Measurements from ENCODE around the gene CDKN1A.
"Not testable (repeated sequence)": the region's sequence is repeated elsewhere in the genome, so short reads cannot be mapped to it uniquely, and the experiment has no call there.

Gene CDKN1A

DNA sequence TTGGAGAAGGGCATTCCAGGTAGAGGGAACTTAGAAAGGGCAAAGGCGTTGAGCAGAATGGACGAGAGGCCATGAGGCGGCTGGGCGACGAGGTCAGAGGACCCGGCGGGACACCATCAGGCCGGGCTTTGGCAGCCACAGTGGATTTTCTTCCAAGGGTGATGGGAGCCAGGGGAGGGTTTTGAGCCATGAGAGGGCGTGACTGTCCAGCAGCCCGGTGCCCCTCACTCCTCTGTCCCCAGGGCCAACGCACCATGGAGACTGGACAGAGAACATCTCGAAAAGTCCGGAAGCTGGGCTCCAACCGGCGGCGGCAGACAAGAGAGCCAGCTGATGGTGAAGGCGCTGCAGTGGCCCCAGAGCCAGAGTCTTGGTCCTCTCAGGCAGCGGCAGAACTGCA, 25.5 kb downstream of the CDKN1A start:
- TF ChIP-seq, protein P1, sequence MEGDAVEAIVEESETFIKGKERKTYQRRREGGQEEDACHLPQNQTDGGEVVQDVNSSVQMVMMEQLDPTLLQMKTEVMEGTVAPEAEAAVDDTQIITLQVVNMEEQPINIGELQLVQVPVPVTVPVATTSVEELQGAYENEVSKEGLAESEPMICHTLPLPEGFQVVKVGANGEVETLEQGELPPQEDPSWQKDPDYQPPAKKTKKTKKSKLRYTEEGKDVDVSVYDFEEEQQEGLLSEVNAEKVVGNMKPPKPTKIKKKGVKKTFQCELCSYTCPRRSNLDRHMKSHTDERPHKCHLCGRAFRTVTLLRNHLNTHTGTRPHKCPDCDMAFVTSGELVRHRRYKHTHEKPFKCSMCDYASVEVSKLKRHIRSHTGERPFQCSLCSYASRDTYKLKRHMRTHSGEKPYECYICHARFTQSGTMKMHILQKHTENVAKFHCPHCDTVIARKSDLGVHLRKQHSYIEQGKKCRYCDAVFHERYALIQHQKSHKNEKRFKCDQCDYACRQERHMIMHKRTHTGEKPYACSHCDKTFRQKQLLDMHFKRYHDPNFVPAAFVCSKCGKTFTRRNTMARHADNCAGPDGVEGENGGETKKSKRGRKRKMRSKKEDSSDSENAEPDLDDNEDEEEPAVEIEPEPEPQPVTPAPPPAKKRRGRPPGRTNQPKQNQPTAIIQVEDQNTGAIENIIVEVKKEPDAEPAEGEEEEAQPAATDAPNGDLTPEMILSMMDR (conservative IDR thresholded peaks at IDR 0.05; ENCODE audit: low read length) = no peak
- no peak for DNase-seq (ENCODE audit: low read depth)
- no peak overlapping the region for H3K4me3 ChIP-seq (ENCODE audit: low read length)

DNA sequence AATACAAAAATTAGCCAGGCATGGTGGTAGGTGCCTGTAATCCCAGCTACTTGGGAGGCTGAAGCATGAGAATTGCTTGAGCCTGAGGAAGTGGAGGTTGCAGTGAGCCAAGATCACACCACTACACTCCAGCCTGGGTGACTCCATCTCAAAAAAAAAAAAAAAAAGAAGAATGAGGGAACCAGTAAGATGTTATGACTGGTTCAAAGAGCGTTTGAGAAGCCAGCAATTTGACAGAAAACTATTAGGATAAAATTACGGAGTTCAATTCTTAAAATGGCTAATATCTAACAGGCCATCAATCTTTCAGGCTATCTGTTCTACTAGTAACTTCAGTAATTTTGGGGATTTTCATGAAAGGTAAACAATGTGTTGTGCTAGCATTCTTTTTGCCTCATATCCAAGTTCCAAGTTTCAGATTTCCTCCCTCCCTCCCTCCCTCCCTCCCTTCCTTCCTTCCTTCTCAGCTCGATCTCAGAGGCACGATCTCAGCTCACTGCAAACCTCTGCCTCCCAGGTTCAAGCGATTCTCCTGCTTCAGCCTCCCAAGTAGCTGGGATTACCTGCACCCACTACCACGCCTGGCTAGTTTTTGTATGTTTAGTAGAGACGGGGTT, 26.6 kb downstream of the CDKN1A start:
- H3K4me3 ChIP-seq (ENCODE audit: low read length) = not testable (repeated sequence)

DNA sequence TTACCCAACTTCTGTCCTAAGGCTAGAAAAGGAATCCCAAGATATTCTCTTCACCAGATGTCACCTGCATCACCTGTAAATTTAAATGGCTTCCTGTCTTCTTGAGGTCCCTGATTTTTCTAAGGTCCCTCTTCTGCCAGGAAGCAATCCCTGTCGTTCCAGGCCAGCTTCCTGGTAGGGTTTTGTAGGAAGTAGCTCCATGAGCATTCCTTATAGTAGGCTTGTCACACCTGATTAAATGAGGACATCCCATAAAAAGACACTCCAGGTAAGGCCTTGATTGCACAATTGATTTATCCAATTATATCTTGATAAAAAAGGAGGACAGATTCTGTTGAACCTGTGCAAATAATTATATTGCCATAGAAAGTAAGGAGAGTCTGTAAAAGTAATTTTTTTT, 27.8 kb downstream of the CDKN1A start:
- DNase-seq (ENCODE audit: low read depth) = no peak
- no peak overlapping the region for H3K4me3 ChIP-seq (ENCODE audit: low read length)
- TF ChIP-seq, protein P1 (conservative IDR thresholded peaks at IDR 0.05; ENCODE audit: low read length) = no peak

More for the DNA sequence above, 26.6 kb downstream of the CDKN1A start:
- DNase-seq (ENCODE audit: low read depth) = not testable (repeated sequence)

DNA sequence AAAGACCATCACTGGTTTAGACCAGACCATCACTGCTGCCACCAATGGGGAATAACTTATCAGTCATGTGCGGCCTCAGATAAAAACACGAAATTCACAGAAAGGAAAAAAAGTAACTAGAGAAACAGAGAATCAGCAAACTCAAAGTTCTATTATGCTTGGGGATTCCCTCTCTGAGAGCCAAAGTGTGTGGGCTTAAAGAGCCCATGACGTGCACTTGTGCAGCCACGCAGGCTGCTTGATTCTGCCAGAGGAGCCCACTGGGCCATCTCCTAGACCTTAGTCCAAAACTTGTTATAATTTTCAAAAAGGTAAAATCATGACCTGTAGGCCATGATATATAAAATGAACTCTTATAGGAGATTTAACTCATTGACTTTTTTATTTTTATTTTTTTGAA, 34.3 kb downstream of the CDKN1A start:
- DNase-seq (ENCODE audit: low read depth) = no peak
- TF ChIP-seq, protein P1 (conservative IDR thresholded peaks at IDR 0.05; ENCODE audit: low read length) = no peak
- H3K4me3 ChIP-seq (ENCODE audit: low read length) = no peak overlapping the region

DNA sequence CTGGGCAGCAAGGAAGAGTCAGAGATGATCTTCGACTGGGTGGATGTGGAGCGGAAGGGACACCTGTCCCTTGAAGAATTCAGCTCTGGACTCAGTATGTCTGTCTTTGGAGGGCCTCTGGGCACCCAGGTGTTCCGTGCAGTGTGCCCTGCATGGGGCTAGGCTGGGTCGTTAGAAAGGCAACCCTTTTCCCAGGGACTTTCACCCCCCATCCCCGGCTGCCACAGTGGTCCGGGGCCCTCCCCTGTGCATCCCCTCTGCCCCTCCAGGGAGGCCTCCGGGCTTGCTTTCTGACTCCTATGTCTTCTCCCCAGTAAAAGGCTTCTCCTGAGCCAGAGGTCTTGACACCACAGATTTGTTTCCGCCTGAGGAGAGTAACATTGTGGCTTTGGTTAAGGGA, 35.3 kb downstream of the CDKN1A start:
- TF ChIP-seq, protein P1 (conservative IDR thresholded peaks at IDR 0.05; ENCODE audit: low read length) = no peak
- H3K4me3 ChIP-seq (ENCODE audit: low read length) = no peak overlapping the region
- DNase-seq (ENCODE audit: low read depth) = no peak

DNA sequence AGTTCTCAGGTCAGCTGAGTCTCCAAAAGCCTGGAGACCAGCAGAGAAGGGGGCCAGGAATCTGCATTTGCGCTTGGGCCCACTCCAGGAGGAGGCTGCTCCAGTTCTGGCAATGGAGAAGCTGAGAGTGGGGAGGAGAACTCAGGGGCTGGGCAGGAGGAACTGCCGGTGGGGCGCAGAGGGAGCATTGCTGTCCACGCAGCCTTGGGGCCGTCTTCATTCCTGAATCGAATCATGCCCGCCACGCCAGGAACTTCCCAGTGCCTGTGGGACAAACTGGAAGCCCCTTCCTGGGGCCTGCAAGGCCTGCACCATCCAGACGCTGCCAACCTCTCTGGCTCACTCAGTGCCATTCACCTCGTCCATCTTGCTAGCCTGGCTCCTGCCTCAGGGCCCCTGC, 36.0 kb downstream of the CDKN1A start:
- H3K4me3 ChIP-seq (ENCODE audit: low read length) = no peak overlapping the region
- TF ChIP-seq, protein P1 (conservative IDR thresholded peaks at IDR 0.05; ENCODE audit: low read length) = no peak
- DNase-seq (ENCODE audit: low read depth) = no peak

DNA sequence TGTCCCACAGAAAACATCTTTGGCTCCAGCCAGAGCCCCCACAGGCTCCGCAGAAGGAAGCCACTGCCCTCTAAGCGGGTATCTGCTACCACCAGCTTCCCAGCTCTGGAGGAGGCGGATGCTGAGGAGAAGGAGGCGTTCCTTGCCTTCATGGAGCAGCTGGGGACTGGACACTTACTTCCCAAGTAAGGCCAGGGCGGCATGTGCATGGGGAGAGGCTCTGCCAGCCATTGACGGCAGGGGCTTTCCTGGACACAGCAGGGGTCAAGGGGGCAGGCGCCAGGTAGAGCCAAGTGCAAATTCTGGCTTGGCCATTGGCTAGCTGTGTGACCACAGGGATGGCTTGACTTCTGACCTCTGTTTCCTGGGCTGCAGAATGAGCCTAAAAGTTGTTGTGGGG, 37.0 kb downstream of the CDKN1A start:
- no peak for DNase-seq (ENCODE audit: low read depth)
- TF ChIP-seq, protein P1 (conservative IDR thresholded peaks at IDR 0.05; ENCODE audit: low read length) = no peak
- H3K4me3 ChIP-seq (ENCODE audit: low read length) = no peak overlapping the region
